ENCODE measurements around the gene FBXL7. TPM values are rescaled to one million over a fixed set of nuclear protein-coding genes. Genes with fewer than 3 reads are reported as not detected.

The FBXL7 gene
- total and polyA plus RNA-seq, 2 donors (not counting 3 experiments of a cell fraction or from before 2014, with no cell fraction given), result 23.5 to 32.2 TPM

GRCh38 chr5:15623794-15624193 lies 123.8 kb downstream of the FBXL7 start:
- Histone ChIP-seq H3K36me3 (ENCODE audit: control insufficient read depth in 2 of 2, extremely low read depth in 1 of 2, insufficient read depth in 2 of 2, low read length in 2 of 2) (peaks cover 0 to under 1% of the 10 kb centered on the region in 2 experiments), H3K27me3 (ENCODE audit: control insufficient read depth in 2 of 2, insufficient read depth in 2 of 2, low read length in 2 of 2) (no peaks in the 10 kb centered on the region), H3K4me1 (ENCODE audit: control insufficient read depth, extremely low read depth, insufficient read depth, low read length) (peaks cover 29% of the 10 kb centered on the region), H3K4me2 (ENCODE audit: insufficient read depth, low read length) (no peak overlapping the region), H3K9me1 (replicated peaks; ENCODE audit: control insufficient read depth, extremely low read depth, insufficient read depth, low read length) (no peaks in the 10 kb centered on the region), H3K79me2 (ENCODE audit: control insufficient read depth, insufficient read depth, low read length) (peaks cover 15% of the 10 kb centered on the region), H3K9ac (replicated peaks; ENCODE audit: extremely low read depth, insufficient read depth, low read length) (no peak overlapping the region), H3K4me3 (replicated peaks in 1 of 3; ENCODE audit: insufficient read depth in 1 of 3, low read depth in 1 of 3, low read length in 3 of 3) (no peak overlapping the region), H4K20me1 (replicated peaks; ENCODE audit: control insufficient read depth, extremely low read depth, insufficient read depth, low read length) (no peaks in the 10 kb centered on the region), H3K27ac (ENCODE audit: insufficient read depth, low read depth, low read length) (no peak overlapping the region), H2AFZ (ENCODE audit: low read depth, low read length) (no peak overlapping the region), H3K9me3 (replicated peaks; ENCODE audit: control insufficient read depth, insufficient read depth, low read length) (no peaks in the 10 kb centered on the region)
- intact Hi-C loops (cut with micrococcal nuclease), result no loop called here
- FAIRE-seq, result no peak
- DNase-seq (ENCODE audit: low read depth, low spot score), result no peak
- dilution Hi-C loops (cut with MboI; ENCODE audit: extremely low pct_ligation_motif_present, low sequenced_read_pairs), result no loop called here
- ChIA-PET POLR2A (no interaction called here), CTCF (interaction anchor here (1.1 kb wide), 1 partner anchor 25 kb away, joined by 3 read pairs; no protein-coding TSS in a partner anchor)
- BruUV-seq (replicated peaks), result no TSS peak
- TF ChIP-seq FOS (IDR thresholded peaks at IDR 0.05; ENCODE audit: borderline replicate concordance, insufficient read depth, low read length) (no peak), JUN (IDR thresholded peaks at IDR 0.05; ENCODE audit: borderline replicate concordance, insufficient read depth, insufficient read length, low read depth) (no peak), POLR2A (IDR thresholded peaks at IDR 0.05; ENCODE audit: low read depth, low read length) (no peak), CTCF (IDR thresholded peaks at IDR 0.05; ENCODE audit: extremely low read depth in 1 of 2, insufficient read depth in 1 of 2, low read depth in 1 of 2, low read length in 2 of 2) (no peak), POLR2AphosphoS5 (IDR thresholded peaks at IDR 0.05; ENCODE audit: insufficient read depth, low read depth, low read length) (no peak), MYC (IDR thresholded peaks at IDR 0.05; ENCODE audit: low read depth, low read length) (no peak)

- dilution Hi-C loops (cut with MboI; ENCODE audit: extremely low pct_ligation_motif_present, low sequenced_read_pairs) (no loop called here), intact Hi-C loops (cut with micrococcal nuclease) (loop anchor here (2.0 kb wide), 1 partner anchor 20 kb away; no protein-coding TSS in a partner anchor)
- Histone ChIP-seq H3K9me3 (replicated peaks; ENCODE audit: control insufficient read depth, insufficient read depth, low read length) (no peaks in the 10 kb centered on the region), H3K9ac (replicated peaks; ENCODE audit: extremely low read depth, insufficient read depth, low read length) (no peak overlapping the region), H3K4me1 (ENCODE audit: control insufficient read depth, extremely low read depth, insufficient read depth, low read length) (peaks cover 8% of the 10 kb centered on the region), H3K9me1 (replicated peaks; ENCODE audit: control insufficient read depth, extremely low read depth, insufficient read depth, low read length) (no peaks in the 10 kb centered on the region), H3K4me3 (replicated peaks in 1 of 3; ENCODE audit: insufficient read depth in 1 of 3, low read depth in 1 of 3, low read length in 3 of 3) (no peak overlapping the region), H4K20me1 (replicated peaks; ENCODE audit: control insufficient read depth, extremely low read depth, insufficient read depth, low read length) (no peaks in the 10 kb centered on the region), H2AFZ (ENCODE audit: low read depth, low read length) (no peak overlapping the region), H3K27me3 (ENCODE audit: control insufficient read depth in 2 of 2, insufficient read depth in 2 of 2, low read length in 2 of 2) (no peaks in the 10 kb centered on the region), H3K79me2 (ENCODE audit: control insufficient read depth, insufficient read depth, low read length) (peaks cover 11% of the 10 kb centered on the region), H3K27ac (ENCODE audit: insufficient read depth, low read depth, low read length) (no peak overlapping the region), H3K4me2 (ENCODE audit: insufficient read depth, low read length) (no peak overlapping the region), H3K36me3 (ENCODE audit: control insufficient read depth in 2 of 2, extremely low read depth in 1 of 2, insufficient read depth in 2 of 2, low read length in 2 of 2) (no peaks in the 10 kb centered on the region)
- no peak for TF ChIP-seq EZH2 (IDR thresholded peaks at IDR 0.05; ENCODE audit: borderline replicate concordance, low read depth, low read length, severe bottlenecking)
- no peak for DNase-seq (ENCODE audit: low read depth, low spot score)
- BruUV-seq (replicated peaks), result no TSS peak
- ChIA-PET POLR2A (no interaction called here), CTCF (interaction anchor here (1.1 to 1.5 kb wide), 3 partner anchors 8 to 27 kb away, joined by 3 to 4 read pairs (median 3); no protein-coding TSS in a partner anchor)
- no peak for FAIRE-seq
Observed at GRCh38 chr5:15627109-15627508, 127.1 kb downstream of the FBXL7 start.

All from endothelial cell of umbilical vein (primary cell).